CMK (cell line): Measurements from ENCODE around the gene ATG101.

ENCODE experiments used
- DNase-seq: peaks from one replicate; pipeline ENCODE4 v3.0.0-alpha.2; 2010; ENCODE audit warnings: low read depth

Gene ATG101

DNA sequence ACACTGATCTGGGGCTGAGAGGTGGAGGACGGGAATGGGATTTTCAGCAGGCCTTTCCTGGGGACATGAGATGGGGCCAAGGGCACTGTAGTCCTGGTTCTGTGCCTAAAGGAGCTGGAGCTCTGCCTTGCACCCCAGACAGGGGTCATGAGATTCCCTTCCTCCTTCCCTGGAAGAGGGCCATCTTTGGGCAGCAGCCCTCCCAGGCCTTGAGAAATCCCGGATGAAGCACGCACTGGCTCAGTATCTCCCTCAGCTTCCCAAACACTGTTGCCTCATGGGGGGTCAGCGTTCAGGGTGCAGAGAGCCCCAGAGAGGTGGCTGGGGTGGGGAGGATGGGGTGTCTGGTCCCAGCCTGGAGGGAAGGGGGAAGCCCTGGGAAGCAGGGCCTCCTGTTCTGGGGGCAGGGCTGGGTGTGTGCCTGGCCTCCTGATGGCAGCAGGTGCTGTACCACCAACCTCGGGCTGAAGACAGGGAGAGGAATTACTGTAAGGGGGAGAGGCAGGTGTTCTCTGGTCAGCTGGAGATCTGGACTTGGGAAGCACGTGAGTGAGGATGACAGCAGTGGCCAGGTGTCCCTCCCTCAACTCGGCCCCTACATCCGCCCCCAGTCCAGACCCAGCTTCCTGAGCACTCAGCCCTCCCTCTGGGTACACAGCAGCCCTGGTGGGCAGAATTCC, 26.9 kb upstream of the ATG101 start:
- DNase-seq = no peak

- DNase-seq = no peak
Measured at GRCh38 chr12:52043386-52044212, 26.2 kb upstream of the ATG101 start.

DNA sequence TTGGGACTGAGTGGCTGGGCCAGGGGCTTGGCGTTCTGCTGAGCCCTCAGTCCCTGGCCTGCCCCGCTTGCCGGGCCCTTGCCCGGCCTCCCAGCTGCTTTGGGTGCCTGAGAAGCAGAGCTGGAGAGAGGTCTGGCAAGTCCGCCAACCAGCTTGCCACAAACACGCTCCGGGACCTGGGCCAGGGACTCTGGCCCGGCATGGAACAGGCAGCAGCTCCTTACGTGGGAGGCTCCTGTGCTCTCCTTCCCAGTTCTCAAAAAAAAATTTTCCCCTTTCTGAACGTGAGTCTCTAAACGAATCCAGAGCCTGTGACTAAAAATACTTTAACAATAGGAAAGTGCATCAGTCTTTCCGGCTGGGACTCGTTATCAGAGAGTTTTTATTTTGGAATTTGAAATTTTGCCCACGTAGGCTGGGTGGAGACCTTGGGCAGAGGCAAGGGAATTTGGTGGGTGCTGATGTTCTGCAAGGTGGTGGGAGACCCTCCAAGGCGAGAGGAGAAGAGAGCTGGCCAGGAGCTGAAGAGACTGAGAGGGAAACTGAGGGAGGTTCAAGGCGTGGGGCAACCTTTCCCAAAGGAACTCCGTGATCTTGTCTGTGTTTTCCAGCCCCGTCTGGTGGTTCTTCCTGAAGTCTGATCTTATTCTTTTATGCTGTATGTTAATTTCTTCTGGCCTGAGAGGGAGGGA, 25.3 kb upstream of the ATG101 start:
- no peak for DNase-seq

- peak; percentile 71 for DNase-seq
Measured at GRCh38 chr12:52045794-52046199, 24.0 kb upstream of the ATG101 start.

- no peak for DNase-seq
Measured at GRCh38 chr12:52046859-52047258, 22.9 kb upstream of the ATG101 start.

DNA sequence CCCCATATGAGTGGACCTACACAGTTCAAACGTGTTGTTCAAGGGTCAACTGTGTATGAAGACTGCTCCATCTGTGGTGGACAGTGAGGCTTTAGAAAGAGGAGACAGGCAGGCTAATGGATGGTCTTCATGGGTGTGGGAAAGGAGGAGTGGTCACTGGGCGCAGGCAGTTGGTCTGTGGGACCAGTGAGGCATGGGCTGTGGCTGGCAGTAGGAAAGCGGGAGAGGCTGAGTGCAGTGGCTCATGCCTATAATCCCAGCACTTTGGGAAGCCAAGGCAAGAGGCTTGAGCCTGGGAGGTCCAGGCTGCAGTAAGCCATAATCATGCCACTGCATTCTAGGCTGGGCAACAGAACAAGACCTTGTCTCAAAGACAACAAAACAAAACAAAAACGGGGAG, 20.5 kb upstream of the ATG101 start:
- DNase-seq = no peak

GRCh38 chr12:52049688-52050087, 20.1 kb upstream of the ATG101 start:
- no peak for DNase-seq

GRCh38 chr12:52050116-52050757, 19.5 kb upstream of the ATG101 start:
- no peak for DNase-seq

DNA sequence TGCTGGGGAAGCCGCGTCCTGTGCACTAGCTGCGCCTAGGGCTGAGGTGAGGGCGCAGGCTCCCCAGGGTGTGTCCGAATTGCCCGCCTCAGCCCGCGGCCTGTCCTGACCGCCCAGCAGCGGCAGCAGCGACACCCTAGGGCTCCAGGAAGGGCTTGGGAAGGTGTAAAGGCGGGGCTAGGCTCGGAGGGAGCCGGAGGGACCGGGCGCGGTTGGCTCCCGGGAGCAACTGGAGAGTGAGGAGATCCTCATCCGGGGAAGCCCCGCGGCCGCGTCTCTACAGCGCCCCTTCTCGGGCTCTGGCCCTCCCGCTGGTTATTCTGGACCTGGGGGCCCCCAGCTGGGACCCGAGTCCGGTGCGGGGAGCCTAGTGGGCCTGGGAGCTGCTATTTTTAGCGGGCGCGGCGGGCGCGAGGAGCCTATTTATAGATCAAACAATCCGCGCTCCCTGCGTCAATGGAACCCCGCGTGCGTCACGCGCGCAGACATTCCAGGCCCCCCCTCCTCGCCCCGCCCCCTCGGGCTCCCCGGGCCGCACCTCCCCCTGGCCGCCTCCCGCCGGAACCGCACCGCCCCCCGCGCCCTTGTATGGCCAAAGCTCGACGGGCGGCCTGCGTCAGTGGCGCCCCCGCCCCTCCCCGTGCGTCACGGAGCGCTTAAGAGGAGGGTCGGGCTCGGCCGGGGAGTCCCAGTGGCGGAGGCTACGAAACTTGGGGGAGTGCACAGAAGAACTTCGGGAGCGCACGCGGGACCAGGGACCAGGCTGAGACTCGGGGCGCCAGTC, 18.8 kb upstream of the ATG101 start, which contains the start of gene NR4A1:
Gene NR4A1 (plus strand): TSS at position 685 of the 784 bp plus-strand sequence. CDS start 2,887 bp downstream, outside the sequence.
- peak; percentile 79 for DNase-seq

- no peak for DNase-seq
Measured at GRCh38 chr12:52052468-52053186, 17.2 kb upstream of the ATG101 start.

GRCh38 chr12:52053536-52054209, 16.1 kb upstream of the ATG101 start:
- no peak for DNase-seq

DNA sequence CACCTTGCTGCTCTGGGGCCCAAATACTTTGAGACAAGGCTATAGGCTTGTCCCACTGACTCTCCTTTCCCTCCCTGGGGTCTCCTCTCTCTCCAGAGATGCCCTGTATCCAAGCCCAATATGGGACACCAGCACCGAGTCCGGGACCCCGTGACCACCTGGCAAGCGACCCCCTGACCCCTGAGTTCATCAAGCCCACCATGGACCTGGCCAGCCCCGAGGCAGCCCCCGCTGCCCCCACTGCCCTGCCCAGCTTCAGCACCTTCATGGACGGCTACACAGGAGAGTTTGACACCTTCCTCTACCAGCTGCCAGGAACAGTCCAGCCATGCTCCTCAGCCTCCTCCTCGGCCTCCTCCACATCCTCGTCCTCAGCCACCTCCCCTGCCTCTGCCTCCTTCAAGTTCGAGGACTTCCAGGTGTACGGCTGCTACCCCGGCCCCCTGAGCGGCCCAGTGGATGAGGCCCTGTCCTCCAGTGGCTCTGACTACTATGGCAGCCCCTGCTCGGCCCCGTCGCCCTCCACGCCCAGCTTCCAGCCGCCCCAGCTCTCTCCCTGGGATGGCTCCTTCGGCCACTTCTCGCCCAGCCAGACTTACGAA, 15.4 kb upstream of the ATG101 start:
- no peak for DNase-seq

GRCh38 chr12:52054833-52055730, 14.7 kb upstream of the ATG101 start:
- DNase-seq = no peak

DNA sequence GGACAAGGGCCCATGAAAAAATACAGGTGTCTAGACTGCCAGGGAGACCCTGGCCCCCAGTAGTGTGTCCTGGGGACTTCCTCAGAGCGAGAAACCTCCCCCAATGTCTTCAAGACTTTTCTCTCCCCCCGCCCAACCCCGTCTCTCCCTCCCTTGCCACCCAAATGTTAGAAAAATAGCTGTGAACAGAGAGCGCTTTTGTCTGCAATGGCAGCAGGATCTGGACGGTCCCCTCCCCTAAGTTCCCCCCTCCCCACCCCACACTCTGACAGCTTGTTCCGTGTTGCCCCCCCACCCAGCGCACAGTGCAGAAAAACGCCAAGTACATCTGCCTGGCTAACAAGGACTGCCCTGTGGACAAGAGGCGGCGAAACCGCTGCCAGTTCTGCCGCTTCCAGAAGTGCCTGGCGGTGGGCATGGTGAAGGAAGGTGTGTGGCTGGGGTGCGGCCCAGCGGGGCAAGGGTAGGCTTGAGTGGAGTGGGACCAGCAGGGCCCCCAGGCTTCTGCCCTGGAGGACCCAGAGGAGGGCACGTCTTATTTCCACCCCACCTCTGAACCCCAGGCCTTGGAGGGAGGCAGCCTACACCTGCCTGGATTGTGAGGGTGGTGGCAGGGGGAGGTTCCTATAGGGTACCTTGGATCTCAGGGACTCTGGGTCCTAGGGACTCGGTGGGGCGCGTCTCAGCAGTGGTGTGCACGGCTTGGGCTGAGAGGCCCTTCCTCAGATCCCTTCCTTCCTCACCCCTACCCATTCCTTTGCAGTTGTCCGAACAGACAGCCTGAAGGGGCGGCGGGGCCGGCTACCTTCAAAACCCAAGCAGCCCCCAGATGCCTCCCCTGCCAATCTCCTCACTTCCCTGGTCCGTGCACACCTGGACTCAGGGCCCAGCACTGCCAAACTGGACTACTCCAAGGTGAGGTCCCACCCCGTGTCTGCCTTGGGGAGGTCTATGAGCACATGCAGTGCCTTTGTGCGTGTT, 13.8 kb upstream of the ATG101 start:
- DNase-seq = no peak

- no peak for DNase-seq
Measured at GRCh38 chr12:52056801-52057637, 12.8 kb upstream of the ATG101 start.
